Left ventricle myocardium inferior (tissue), 1 donor: ENCODE results near the gene ART1. TPM values are rescaled to one million over a fixed set of nuclear protein-coding genes. Genes with fewer than 3 reads are reported as not detected.

Source experiments
- DNase-seq: peaks from one replicate; pipeline ENCODE4 v3.0.0-alpha.2; 2020
- H3K27ac ChIP-seq: fragments of 200-600 bp; replicated peaks from 2 replicates; pipeline ENCODE4 v1.8.0; 2021
- H3K27me3 ChIP-seq: fragments of 200-600 bp; 2 replicates; pipeline ENCODE4 v1.8.0; 2021; ENCODE audit warnings: low read depth
- H3K36me3 ChIP-seq: fragments of 200-600 bp; 2 replicates; pipeline ENCODE4 v1.8.0; 2021
- H3K4me1 ChIP-seq: fragments of 200-600 bp; 2 replicates; pipeline ENCODE4 v1.8.0; 2021
- H3K4me3 ChIP-seq: fragments of 200-600 bp; 2 replicates; pipeline ENCODE4 v1.8.0; 2021; ENCODE audit warnings: mild to moderate bottlenecking, moderate library complexity
- H3K9me3 ChIP-seq: fragments of 200-600 bp; replicated peaks from 2 replicates; pipeline ENCODE4 v1.8.0; 2021
- CTCF ChIP-seq: fragments of 200-600 bp; IDR thresholded peaks from 2 replicates; pipeline ENCODE4 v1.8.0; 2021; ENCODE audit warnings: antibody characterized with exemption, mild to moderate bottlenecking, borderline replicate concordance
- intact Hi-C: fragments of 100-400 bp; cut with micrococcal nuclease; formaldehyde crosslinking; loops from one replicate; pipeline ENCODE4 v1.11.0; 2022
- total RNA-seq: library from RNA; stranded (reverse); fragmentation: NEBNext Ultra II Directional; extraction: Animal tissue kit (Norgen Biotek cat#: 25700); gene quantifications from one replicate; pipeline ENCODE4 v1.2.1, GENCODE V29; 2021
- donor health status: DM: no; HTN: yes; CAD: no; lungs with severe emphysema.

The ART1 gene
- total RNA-seq, 1 donor from 2014 or later, result 0.58 TPM

- peaks cover 40% of the 10 kb centered on the region for H3K4me1 ChIP-seq
- peaks cover 94% of the 10 kb centered on the region for H3K36me3 ChIP-seq
- H3K9me3 ChIP-seq, result no peaks in the 10 kb centered on the region
- H3K4me3 ChIP-seq, result no peak overlapping the region
- no peak for TF ChIP-seq CTCF
- peak overlapping the region; percentile 66 for H3K27ac ChIP-seq
- DNase-seq, result no peak
- H3K27me3 ChIP-seq, result no peaks in the 10 kb centered on the region
- intact Hi-C loops, result no loop called here
Observed at GRCh38 chr11:3683039-3683438, 38.1 kb downstream of the ART1 start.

DNA sequence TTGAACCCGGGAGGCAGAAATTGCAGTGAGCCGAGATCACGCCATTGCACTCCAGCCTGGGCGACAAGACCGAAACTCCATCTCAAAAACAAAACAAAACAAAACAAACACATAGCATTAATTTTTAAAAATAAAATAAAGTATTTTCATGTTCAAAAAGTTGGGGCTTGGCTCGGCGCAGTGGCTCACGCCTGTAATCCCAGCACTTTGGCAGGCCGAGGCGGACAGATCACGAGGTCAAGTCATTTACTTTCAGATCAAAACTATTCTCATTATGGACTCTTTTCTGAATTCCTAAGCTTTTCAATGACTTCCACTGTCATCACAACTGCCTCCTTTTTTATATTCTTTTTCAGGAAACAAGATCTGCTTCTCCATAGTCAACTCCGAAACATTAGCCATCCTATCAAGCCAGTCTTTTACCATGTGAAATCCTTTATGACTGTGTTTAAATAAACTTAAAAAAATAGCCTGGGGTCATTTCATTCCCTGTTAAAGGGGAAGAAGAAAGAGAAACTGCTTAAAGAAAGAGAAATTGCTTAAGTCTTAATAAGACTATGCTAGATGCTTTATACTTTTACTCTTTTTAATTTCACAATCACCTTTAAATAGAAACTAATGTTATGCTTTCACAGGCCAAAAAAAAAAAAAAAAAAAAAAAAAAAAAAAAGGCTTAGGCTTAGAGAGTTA, 39.3 kb downstream of the ART1 start:
- H3K27ac ChIP-seq, result peak overlapping the region; percentile 31
- intact Hi-C loops, result no loop called here
- no peak for TF ChIP-seq CTCF
- H3K4me1 ChIP-seq, result peaks cover 40% of the 10 kb centered on the region
- peaks cover 93% of the 10 kb centered on the region for H3K36me3 ChIP-seq
- H3K9me3 ChIP-seq, result no peaks in the 10 kb centered on the region
- DNase-seq, result no peak
- no peak overlapping the region for H3K4me3 ChIP-seq
- H3K27me3 ChIP-seq, result no peaks in the 10 kb centered on the region

DNA sequence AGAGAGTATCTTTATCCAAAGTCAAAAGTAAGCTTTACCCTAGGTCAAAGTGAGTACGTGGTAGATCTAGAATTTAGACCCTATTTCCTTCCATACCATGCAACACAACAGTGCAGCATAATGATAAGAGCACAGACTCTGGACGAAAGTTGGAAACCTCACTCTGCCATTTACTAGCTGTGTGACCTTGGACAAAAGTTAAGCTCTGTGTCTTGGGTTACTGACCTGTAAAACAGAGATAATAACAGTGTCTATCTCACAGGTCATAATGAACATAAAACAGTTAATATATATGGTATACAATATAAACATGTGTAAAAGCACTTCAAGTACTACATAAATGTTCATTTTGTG, 39.9 kb downstream of the ART1 start:
- Histone ChIP-seq H3K9me3 (no peaks in the 10 kb centered on the region), H3K36me3 (peaks cover 93% of the 10 kb centered on the region), H3K4me3 (no peak overlapping the region), H3K4me1 (peaks cover 40% of the 10 kb centered on the region), H3K27me3 (no peaks in the 10 kb centered on the region), H3K27ac (peak overlapping the region; percentile 31)
- TF ChIP-seq CTCF, result no peak
- intact Hi-C loops, result no loop called here
- DNase-seq, result no peak

DNA sequence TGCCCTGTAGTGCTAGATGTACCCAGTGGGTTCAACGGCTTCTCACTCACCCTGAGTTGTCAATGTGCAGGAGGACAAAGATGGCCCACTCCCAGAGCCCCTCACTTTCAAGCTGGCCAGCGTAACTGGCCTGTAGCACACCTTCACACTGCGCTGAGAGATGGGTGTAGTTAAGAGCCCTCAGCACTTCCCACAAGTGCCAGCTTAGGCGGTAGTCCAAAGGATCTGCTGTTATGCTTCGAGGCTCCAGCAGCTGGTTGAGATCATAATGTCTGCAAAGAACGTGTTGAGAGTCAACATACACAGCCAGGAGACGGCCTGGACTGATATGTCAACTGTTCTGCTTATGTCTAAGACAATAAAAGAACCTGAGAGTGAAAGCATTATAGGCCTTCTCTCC, 41.0 kb downstream of the ART1 start:
- peaks cover 40% of the 10 kb centered on the region for H3K4me1 ChIP-seq
- H3K4me3 ChIP-seq, result no peak overlapping the region
- peaks cover 93% of the 10 kb centered on the region for H3K36me3 ChIP-seq
- no peaks in the 10 kb centered on the region for H3K9me3 ChIP-seq
- TF ChIP-seq CTCF, result no peak
- intact Hi-C loops, result no loop called here
- H3K27ac ChIP-seq, result peak overlapping the region; percentile 24
- H3K27me3 ChIP-seq, result no peaks in the 10 kb centered on the region
- no peak for DNase-seq

- H3K27ac ChIP-seq, result no peak overlapping the region
- intact Hi-C loops, result no loop called here
Observed at GRCh38 chr11:3686751-3687150, 41.8 kb downstream of the ART1 start.

More at GRCh38 chr11:3686751-3687150, 41.8 kb downstream of the ART1 start:
- TF ChIP-seq CTCF, result no peak
- DNase-seq, result no peak
- Histone ChIP-seq H3K27me3 (no peaks in the 10 kb centered on the region), H3K9me3 (no peaks in the 10 kb centered on the region), H3K4me1 (peaks cover 40% of the 10 kb centered on the region), H3K4me3 (no peak overlapping the region), H3K36me3 (peaks cover 93% of the 10 kb centered on the region)
